Dermis blood vessel endothelial cell (primary cell): Measurements from ENCODE around the gene CCDC170. TPM values are rescaled to one million over a fixed set of nuclear protein-coding genes. Genes with fewer than 3 reads are reported as not detected.

Experiments
- DNase-seq: peaks from one replicate; pipeline ENCODE4 v3.0.0; 2010
- total RNA-seq: library from RNA; depleted of rRNA; stranded (reverse); fragments of >200 nt; gene quantifications from 2 replicates; pipeline ENCODE4 v1.2.3, GENCODE V29; 2014

Gene CCDC170
- total RNA-seq, 1 donor from 2014 or later: not detected

DNA sequence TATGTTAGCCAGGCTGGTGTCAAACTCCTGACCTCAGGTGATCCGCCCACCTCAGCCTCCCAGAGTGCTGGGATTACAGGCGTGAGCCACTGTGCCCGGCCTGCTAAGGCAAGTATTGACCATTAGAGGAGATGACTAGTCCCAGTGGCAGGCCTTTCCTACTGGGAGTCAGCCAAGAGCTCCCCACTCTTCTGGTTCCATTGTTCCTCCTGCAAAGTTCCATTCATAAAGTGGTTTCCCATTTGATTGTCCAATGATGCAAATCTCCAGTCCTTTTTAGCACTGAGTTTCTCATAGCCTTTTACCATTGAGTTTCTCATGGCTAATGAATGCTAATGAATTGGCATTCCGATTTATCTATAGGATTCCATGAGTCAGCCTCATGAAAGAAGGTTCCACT is 165.4 kb downstream of the CCDC170 start:
- no peak for DNase-seq

GRCh38 chr6:151661509-151661908 is 167.7 kb downstream of the CCDC170 start:
- no peak for DNase-seq

- DNase-seq: peak; percentile 37
Observed at GRCh38 chr6:151661928-151662327, 168.1 kb downstream of the CCDC170 start.

DNA sequence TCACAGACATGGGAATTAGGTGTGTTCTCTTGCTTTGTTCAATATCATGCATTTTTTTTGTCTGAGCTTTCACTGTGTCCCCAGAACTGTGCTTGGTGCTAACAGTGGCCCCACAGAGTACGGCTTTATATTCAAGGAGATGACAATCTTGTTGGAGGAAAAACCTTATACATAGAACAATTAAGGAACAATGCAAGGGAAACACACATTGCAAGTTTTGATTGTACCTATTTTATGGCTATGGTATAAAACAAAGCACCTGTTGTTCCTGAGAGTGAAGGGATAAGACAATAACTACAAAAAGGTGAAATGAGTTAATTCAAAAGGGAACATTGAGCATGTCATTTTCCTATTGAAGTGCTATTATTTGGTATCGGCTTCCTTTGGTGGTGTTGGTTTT is 169.7 kb downstream of the CCDC170 start:
- DNase-seq: no peak

DNA sequence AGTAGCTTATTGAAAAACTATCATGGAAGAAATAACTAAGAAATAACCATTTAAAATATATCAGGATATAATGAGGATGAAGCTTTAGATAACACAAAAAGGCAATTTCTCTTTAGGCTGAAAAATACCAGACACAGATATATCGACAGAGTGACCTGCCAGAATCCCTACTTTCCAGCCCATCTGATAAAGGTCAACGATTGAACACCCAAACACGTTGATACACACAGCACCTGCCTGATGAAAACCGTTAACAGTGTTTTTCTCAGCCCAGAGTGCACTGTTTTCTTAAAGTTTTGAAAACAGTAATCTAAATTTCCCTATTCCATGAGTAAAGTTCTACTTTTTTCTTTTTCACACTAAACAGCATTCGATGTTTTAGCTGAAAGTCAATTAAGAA is 170.6 kb downstream of the CCDC170 start:
- no peak for DNase-seq

GRCh38 chr6:151665329-151665728 is 171.5 kb downstream of the CCDC170 start:
- no peak for DNase-seq

DNA sequence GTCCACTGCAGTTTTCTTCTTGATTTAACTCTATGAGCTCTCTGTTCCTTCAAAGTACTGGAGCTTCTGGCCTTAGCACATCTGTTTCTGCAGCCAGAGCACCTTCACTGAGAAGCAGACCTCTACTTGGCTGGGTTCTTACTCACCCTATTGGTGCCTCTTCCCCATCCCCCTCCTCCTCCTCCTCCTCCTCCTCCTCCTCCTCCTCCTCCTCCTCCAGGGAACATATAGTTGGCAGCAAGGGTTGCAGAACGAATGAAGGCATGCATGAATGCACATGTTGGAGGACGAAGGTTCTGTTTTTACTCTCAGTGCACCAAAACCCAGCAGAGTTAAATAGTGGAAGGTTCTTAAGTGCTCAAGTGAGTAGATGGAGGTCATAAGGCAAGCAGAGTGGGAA is 172.7 kb downstream of the CCDC170 start:
- DNase-seq: no peak

- no peak for DNase-seq
Observed at GRCh38 chr6:151669208-151669560, 175.4 kb downstream of the CCDC170 start.

DNA sequence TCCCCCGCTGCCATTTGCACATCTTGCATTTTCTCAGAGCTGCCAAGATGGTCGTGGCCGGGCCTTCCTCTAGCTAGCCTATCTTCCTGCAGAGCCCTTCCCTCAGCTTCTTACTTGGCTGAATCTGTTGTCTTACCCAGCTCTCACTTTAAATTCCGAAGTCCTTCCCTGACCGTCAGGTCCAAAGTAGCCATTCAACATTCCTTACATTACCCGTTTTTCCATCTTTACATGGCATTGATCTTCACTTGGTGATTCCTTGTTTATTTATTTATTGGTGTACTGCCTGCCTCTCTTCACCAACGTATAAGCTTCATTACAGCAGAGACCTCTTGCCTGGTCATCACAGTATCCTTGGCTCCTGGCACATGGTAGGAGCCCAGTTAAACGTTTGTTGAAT is 176.3 kb downstream of the CCDC170 start:
- no peak for DNase-seq

Other genes with a start within 250 kb of the CCDC170 start
- 8.0 and 10.6 TPM in 2 replicates for gene ZBTB2, start 102.5 kb upstream of the CCDC170 start, total RNA-seq
- gene RMND1, start 41.9 kb upstream of the CCDC170 start, total RNA-seq: 27.9 and 32.2 TPM in 2 replicates